Measurements from ENCODE around the gene CDH13.

GRCh38 chr16:83768986-83769385 is 1142.2 kb downstream of the CDH13 start:
- no peak for TF ChIP-seq POLR2A (IDR thresholded peaks at IDR 0.05)
- no peak for TF ChIP-seq CTCF (IDR thresholded peaks at IDR 0.05 in 4 of 5, conservative IDR thresholded peaks at IDR 0.05 in 1 of 5)
